Activated CD8-positive, alpha-beta memory T cell treated with anti-CD3 and anti-CD28 coated beads for 24 hours (primary cell): ENCODE results near the gene CRTC3.

Experiments
- DNase-seq: peaks from one replicate; pipeline ENCODE4 v3.0.0-alpha.2; 2020

CRTC3 gene

GRCh38 chr15:90596943-90597342 is 67.2 kb downstream of the CRTC3 start:
- DNase-seq, result no peak

GRCh38 chr15:90597577-90597976 is 67.9 kb downstream of the CRTC3 start:
- DNase-seq, result no peak

- DNase-seq, result peak; percentile 66
These were observed 68.4 kb downstream of the CRTC3 start for GRCh38 chr15:90598031-90598577.

- DNase-seq, result no peak
These were observed 69.0 kb downstream of the CRTC3 start for GRCh38 chr15:90598679-90599078.

GRCh38 chr15:90599116-90599515 is 69.4 kb downstream of the CRTC3 start:
- DNase-seq, result no peak

GRCh38 chr15:90599644-90600043 is 69.9 kb downstream of the CRTC3 start:
- DNase-seq, result no peak

GRCh38 chr15:90600954-90601353 is 71.2 kb downstream of the CRTC3 start:
- no peak for DNase-seq

- DNase-seq, result peak; percentile 68
These were observed 74.2 kb downstream of the CRTC3 start for GRCh38 chr15:90603893-90604292.

- DNase-seq, result no peak
These were observed 76.9 kb downstream of the CRTC3 start for GRCh38 chr15:90606641-90607040.

GRCh38 chr15:90607361-90607760 is 77.6 kb downstream of the CRTC3 start:
- DNase-seq, result no peak

GRCh38 chr15:90609242-90610180 is 79.8 kb downstream of the CRTC3 start:
- no peak for DNase-seq

- DNase-seq, result no peak
These were observed 80.5 kb downstream of the CRTC3 start for GRCh38 chr15:90610190-90610589.

- DNase-seq, result no peak
These were observed 81.4 kb downstream of the CRTC3 start for GRCh38 chr15:90611157-90611556.

- no peak for DNase-seq
These were observed 87.4 kb downstream of the CRTC3 start for GRCh38 chr15:90617171-90617570.

GRCh38 chr15:90617668-90618097 is 88.0 kb downstream of the CRTC3 start:
- DNase-seq, result no peak

- no peak for DNase-seq
These were observed 88.8 kb downstream of the CRTC3 start for GRCh38 chr15:90618330-90619125.

GRCh38 chr15:90619468-90619867 is 89.7 kb downstream of the CRTC3 start:
- DNase-seq, result no peak

GRCh38 chr15:90619939-90620338 is 90.2 kb downstream of the CRTC3 start:
- no peak for DNase-seq

- DNase-seq, result no peak
These were observed 90.8 kb downstream of the CRTC3 start for GRCh38 chr15:90620379-90621067.

- no peak for DNase-seq
These were observed 94.1 kb downstream of the CRTC3 start for GRCh38 chr15:90623854-90624253.

GRCh38 chr15:90624278-90624981 is 94.7 kb downstream of the CRTC3 start:
- DNase-seq, result no peak

GRCh38 chr15:90625037-90625436 is 95.3 kb downstream of the CRTC3 start:
- no peak for DNase-seq
